ENCODE data around the gene AK8. TPM values are rescaled to one million over a fixed set of nuclear protein-coding genes. Genes with fewer than 3 reads are reported as not detected.

AK8 gene
- polyA plus RNA-seq, 1 of the 3 experiments (the other 2 are of a cell fraction): 0.77 TPM

DNA sequence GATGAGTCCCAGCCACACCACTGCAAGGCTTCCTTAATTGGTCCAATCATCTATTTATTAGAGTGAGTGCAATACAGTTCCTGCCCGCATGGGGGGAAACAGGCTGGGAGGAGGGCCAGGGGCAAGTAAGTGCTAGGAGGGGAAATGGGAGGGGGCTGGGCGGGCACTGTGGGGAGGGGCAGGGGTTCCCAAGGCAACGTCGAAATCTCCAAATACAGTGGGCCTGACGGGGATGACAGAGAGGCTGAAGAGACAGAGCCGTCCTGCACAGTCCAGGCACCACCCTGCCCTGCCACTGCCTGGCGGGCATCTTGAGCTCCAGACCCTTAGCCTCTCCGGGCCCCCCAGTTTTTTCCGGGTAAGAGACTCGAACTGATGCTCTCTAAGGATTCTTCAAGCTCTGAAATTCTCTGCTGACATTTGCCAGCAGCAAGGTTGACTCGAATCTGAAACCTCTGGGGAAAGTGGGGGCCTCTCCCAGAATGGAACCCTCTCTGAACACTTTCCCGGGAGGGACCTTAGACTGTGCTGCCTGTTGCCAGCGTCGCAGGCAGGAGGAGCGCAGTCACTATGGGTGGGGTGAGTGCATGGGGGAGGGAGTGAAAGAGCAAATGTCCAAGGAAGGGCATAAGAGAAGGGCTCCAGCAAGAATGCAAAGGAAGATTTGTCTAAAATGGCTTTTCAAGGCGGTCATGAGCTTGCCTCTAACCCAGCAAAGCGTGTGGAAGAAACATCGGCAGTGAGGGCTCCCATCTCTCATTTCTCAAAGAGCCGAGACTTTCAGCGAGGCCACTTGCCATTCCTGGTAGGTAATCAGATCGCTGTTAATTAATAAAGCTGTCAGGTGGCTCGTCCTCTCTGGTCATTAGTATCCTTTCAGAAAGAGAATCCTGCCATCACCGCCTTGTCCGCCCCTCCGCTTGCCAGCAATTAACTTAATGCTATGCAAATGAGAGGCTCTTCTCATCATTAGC lies 108.9 kb downstream of the AK8 start:
- 56% methylated on average over 24 of the region's 25 CpGs for WGBS (ENCODE audit: low lambda C conversion rate)
- no peaks in the 10 kb centered on the region for H3K9me3 ChIP-seq
- no peaks in the 10 kb centered on the region for H3K27me3 ChIP-seq (ENCODE audit: insufficient read depth)
- no peak overlapping the region for H3K27ac ChIP-seq (ENCODE audit: low read depth in 2 of 2, low read length in 1 of 2)
- no peak overlapping the region for H2AFZ ChIP-seq (ENCODE audit: low read depth)
- peak; percentile 68 for DNase-seq
- no peaks in the 10 kb centered on the region for H3K79me2 ChIP-seq (ENCODE audit: insufficient read depth)
- no peaks in the 10 kb centered on the region for H3K9me2 ChIP-seq
- H3K9ac ChIP-seq: no peak overlapping the region
- ChIA-PET POLR2A (no interaction called here), CTCF (interaction anchor here (0.7 to 2.4 kb wide), 4 partner anchors 12 to 270 kb away, joined by 3 to 14 read pairs (median 3); no protein-coding TSS in a partner anchor)
- no peak overlapping the region for H3K4me2 ChIP-seq
- peaks cover 0 to 5% of the 10 kb centered on the region in 2 experiments; a peak in 1 of 4 replicates for H3K4me1 ChIP-seq (ENCODE audit: control insufficient read depth in 1 of 2, insufficient read depth in 2 of 2, low read depth in 1 of 2, low read length in 1 of 2)
- H3F3A ChIP-seq (replicated peaks; ENCODE audit: insufficient read depth): no peaks in the 10 kb centered on the region
- TF ChIP-seq CTCF (IDR thresholded peaks at IDR 0.05) (no peak), TEAD4 (IDR thresholded peaks at IDR 0.05; ENCODE audit: borderline replicate concordance, insufficient read depth) (no peak), RAD21 (IDR thresholded peaks at IDR 0.05; ENCODE audit: low read length) (no peak), POLR2AphosphoS5 (IDR thresholded peaks at IDR 0.05; ENCODE audit: low read depth, low read length) (no peak), TAF1 (IDR thresholded peaks at IDR 0.05; ENCODE audit: borderline replicate concordance, low read depth, low read length) (no peak), EZH2phosphoT487 (IDR thresholded peaks at IDR 0.05; ENCODE audit: borderline replicate concordance, low read depth) (no peak), FOXM1 (IDR thresholded peaks at IDR 0.05; ENCODE audit: low read depth) (no peak), EP300 (IDR thresholded peaks at IDR 0.05; ENCODE audit: borderline replicate concordance in 1 of 2, low read depth in 1 of 2, low read length in 1 of 2) (no peak), GATA2 (CRISPR knock-in tag; IDR thresholded peaks at IDR 0.05) (no peak), REST (IDR thresholded peaks at IDR 0.05; ENCODE audit: low read depth, low read length) (no peak), SMC3 (IDR thresholded peaks at IDR 0.05; ENCODE audit: low read depth, low read length) (no peak)
- TF ChIP-seq, protein P1, sequence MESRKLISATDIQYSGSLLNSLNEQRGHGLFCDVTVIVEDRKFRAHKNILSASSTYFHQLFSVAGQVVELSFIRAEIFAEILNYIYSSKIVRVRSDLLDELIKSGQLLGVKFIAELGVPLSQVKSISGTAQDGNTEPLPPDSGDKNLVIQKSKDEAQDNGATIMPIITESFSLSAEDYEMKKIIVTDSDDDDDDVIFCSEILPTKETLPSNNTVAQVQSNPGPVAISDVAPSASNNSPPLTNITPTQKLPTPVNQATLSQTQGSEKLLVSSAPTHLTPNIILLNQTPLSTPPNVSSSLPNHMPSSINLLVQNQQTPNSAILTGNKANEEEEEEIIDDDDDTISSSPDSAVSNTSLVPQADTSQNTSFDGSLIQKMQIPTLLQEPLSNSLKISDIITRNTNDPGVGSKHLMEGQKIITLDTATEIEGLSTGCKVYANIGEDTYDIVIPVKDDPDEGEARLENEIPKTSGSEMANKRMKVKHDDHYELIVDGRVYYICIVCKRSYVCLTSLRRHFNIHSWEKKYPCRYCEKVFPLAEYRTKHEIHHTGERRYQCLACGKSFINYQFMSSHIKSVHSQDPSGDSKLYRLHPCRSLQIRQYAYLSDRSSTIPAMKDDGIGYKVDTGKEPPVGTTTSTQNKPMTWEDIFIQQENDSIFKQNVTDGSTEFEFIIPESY (IDR thresholded peaks at IDR 0.05; ENCODE audit: borderline replicate concordance, low read depth): no peak
- no peaks in the 10 kb centered on the region for H3K36me3 ChIP-seq (replicated peaks in 1 of 2; ENCODE audit: control insufficient read depth in 1 of 2, insufficient read depth in 2 of 2, low read length in 1 of 2)
- H4K20me1 ChIP-seq (ENCODE audit: insufficient read depth): no peaks in the 10 kb centered on the region
- no peak overlapping the region for H3K4me3 ChIP-seq (ENCODE audit: low read depth in 2 of 2, low read length in 1 of 2)
